Fibroblast of lung (primary cell): ENCODE results near the gene KCTD3. TPM values are rescaled to one million over a fixed set of nuclear protein-coding genes. Genes with fewer than 3 reads are reported as not detected.
A peak's percentile ranks its signal among the peaks of the same experiment; 100 is the strongest.

Experiments
- DNase-seq, 2 donors: peaks; one replicate each; pipeline versions ENCODE4 v3.0.0 to v3.0.0-alpha.2; 2010; ENCODE audit warnings: low read depth in 2 of 2
- H2AFZ ChIP-seq: 2 replicates; pipeline ENCODE4 v1.5.1; 2012; ENCODE audit warnings: low read length, control low read depth, inconsistent platforms
- H3K27ac ChIP-seq: 2 replicates; pipeline ENCODE4 v1.5.1; 2011; ENCODE audit warnings: low read length, control low read depth; ENCODE audit not compliant: insufficient read depth
- H3K27me3 ChIP-seq: 2 replicates; pipeline ENCODE4 v1.5.1; 2011; ENCODE audit warnings: mild to moderate bottlenecking, low read length; ENCODE audit not compliant: control insufficient read depth, insufficient read depth
- H3K36me3 ChIP-seq: 2 replicates; pipeline ENCODE4 v1.5.1; 2011; ENCODE audit warnings: low read length; ENCODE audit not compliant: control insufficient read depth, insufficient read depth
- H3K4me1 ChIP-seq: 2 replicates; pipeline ENCODE4 v1.5.1; 2011; ENCODE audit warnings: low read length; ENCODE audit not compliant: control insufficient read depth, insufficient read depth; ENCODE audit errors: extremely low read depth
- H3K4me2 ChIP-seq: 2 replicates; pipeline ENCODE4 v1.5.1; 2011; ENCODE audit warnings: low read length, control low read depth; ENCODE audit not compliant: insufficient read depth; ENCODE audit errors: extremely low read depth
- H3K4me3 ChIP-seq, 4 experiments: fragments of 200-600 bp in 1 of 4; sonication (generic) in 1 of 4; replicated peaks in 1 of 4; 2 replicates each; pipeline ENCODE4 v1.5.1; 2011 to 2016; ENCODE audit warnings: low read length in 4 of 4, low read depth in 3 of 4, mild to moderate bottlenecking in 3 of 4, control low read depth in 2 of 4, inconsistent platforms in 1 of 4, mixed read lengths in 1 of 4; ENCODE audit not compliant: insufficient read depth in 1 of 4; ENCODE audit errors: control extremely low read depth in 1 of 4
- H3K79me2 ChIP-seq: 2 replicates; pipeline ENCODE4 v1.5.1; 2012; ENCODE audit warnings: mild to moderate bottlenecking, low read length, inconsistent platforms; ENCODE audit not compliant: control insufficient read depth, insufficient read depth
- H3K9ac ChIP-seq: 2 replicates; pipeline ENCODE4 v1.5.1; 2011; ENCODE audit warnings: mild to moderate bottlenecking, low read length, control low read depth; ENCODE audit not compliant: insufficient read depth
- H3K9me3 ChIP-seq: 2 replicates; pipeline ENCODE4 v1.5.1; 2012; ENCODE audit warnings: low read depth, low read length; ENCODE audit not compliant: control insufficient read depth, insufficient read depth
- H4K20me1 ChIP-seq: 2 replicates; pipeline ENCODE4 v1.5.1; 2011; ENCODE audit warnings: low read length; ENCODE audit not compliant: control insufficient read depth, insufficient read depth; ENCODE audit errors: extremely low read depth
- CTCF ChIP-seq, 2 donors: IDR thresholded peaks in 1 of 2; conservative IDR thresholded peaks in 1 of 2; 1 replicate in 1 of 2; 2 replicates in 1 of 2; pipeline ENCODE4 v1.5.1; 2011 to 2012; ENCODE audit warnings: low read length in 2 of 2, control low read depth in 1 of 2, inconsistent platforms in 1 of 2, low read depth in 1 of 2, mild to moderate bottlenecking in 1 of 2
- EZH2 ChIP-seq: IDR thresholded peaks from 2 replicates; pipeline ENCODE4 v1.5.1; 2012; ENCODE audit warnings: low read length, control low read depth, mild to moderate bottlenecking; ENCODE audit errors: missing control alignments
- polyA plus RNA-seq, 2 donors: library from polyadenylated mRNA; depleted of rRNA in 1 of 2; stranded (reverse) in 1 of 2; unstranded in 1 of 2; fragments of >200 nt; gene quantifications; 2 replicates each; pipeline ENCODE4 v1.2.1, GENCODE V29; 2011 to 2012; ENCODE audit warnings: missing spikeins in 1 of 2
- total RNA-seq: library from RNA; depleted of rRNA; stranded (reverse); fragments of >200 nt; gene quantifications from 2 replicates; pipeline ENCODE4 v1.2.1, GENCODE V29; 2014

KCTD3 gene
- total and polyA plus RNA-seq, 2 donors (not counting 1 experiment from before 2014, with no cell fraction given) = 65.5 to 76.0 TPM

GRCh38 chr1:215612391-215612790 lies 45.3 kb downstream of the KCTD3 start:
- no peaks in the 10 kb centered on the region for H3K9me3 ChIP-seq
- no peak for TF ChIP-seq CTCF (conservative IDR thresholded peaks at IDR 0.05 in 1 of 2, IDR thresholded peaks at IDR 0.05 in 1 of 2; ENCODE audit: low read depth in 1 of 2, low read length in 2 of 2)
- TF ChIP-seq EZH2 = no peak
- no peak overlapping the region for H3K4me2 ChIP-seq
- no peak overlapping the region for H3K9ac ChIP-seq
- H3K27me3 ChIP-seq = no peaks in the 10 kb centered on the region
- no peak overlapping the region for H3K4me3 ChIP-seq
- no peaks in the 10 kb centered on the region for H4K20me1 ChIP-seq
- no peak overlapping the region for H3K27ac ChIP-seq
- peaks cover 2% of the 10 kb centered on the region for H3K36me3 ChIP-seq
- H3K79me2 ChIP-seq = peaks cover 3% of the 10 kb centered on the region
- DNase-seq = no peak
- H2AFZ ChIP-seq = no peak overlapping the region
- no peaks in the 10 kb centered on the region for H3K4me1 ChIP-seq

DNA sequence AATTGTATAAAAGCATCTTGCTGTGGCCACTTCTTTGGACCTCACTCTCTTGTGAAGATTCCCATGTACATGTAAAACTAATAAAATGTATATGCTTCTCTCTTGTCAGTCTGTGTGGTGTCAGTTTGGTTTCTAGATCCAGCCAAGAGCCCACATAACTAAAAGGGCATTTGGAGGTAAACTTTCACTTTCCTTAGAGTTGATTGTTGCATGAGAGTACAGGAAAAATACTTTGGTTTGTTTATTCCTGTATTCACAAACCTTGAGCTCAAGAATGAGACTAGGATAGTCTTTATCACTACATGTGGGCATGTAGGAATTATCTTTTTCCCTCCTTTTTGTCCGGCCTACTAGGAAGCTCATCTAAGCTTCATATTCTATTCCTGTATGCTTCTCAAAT lies 50.9 kb downstream of the KCTD3 start:
- no peak overlapping the region for H3K4me3 ChIP-seq
- H3K4me2 ChIP-seq = no peak overlapping the region
- TF ChIP-seq CTCF (conservative IDR thresholded peaks at IDR 0.05 in 1 of 2, IDR thresholded peaks at IDR 0.05 in 1 of 2; ENCODE audit: low read depth in 1 of 2, low read length in 2 of 2) (no peak), EZH2 (no peak)
- no peak overlapping the region for H3K9ac ChIP-seq
- H3K4me1 ChIP-seq = no peaks in the 10 kb centered on the region
- H3K36me3 ChIP-seq = peaks cover 7% of the 10 kb centered on the region
- H2AFZ ChIP-seq = no peak overlapping the region
- H3K79me2 ChIP-seq = peaks cover 3% of the 10 kb centered on the region
- no peaks in the 10 kb centered on the region for H4K20me1 ChIP-seq
- H3K27ac ChIP-seq = no peak overlapping the region
- no peak for DNase-seq
- H3K27me3 ChIP-seq = no peaks in the 10 kb centered on the region
- H3K9me3 ChIP-seq = no peaks in the 10 kb centered on the region

GRCh38 chr1:215623162-215623561 lies 56.1 kb downstream of the KCTD3 start:
- no peak for TF ChIP-seq CTCF (conservative IDR thresholded peaks at IDR 0.05 in 1 of 2, IDR thresholded peaks at IDR 0.05 in 1 of 2; ENCODE audit: low read depth in 1 of 2, low read length in 2 of 2)
- no peak for TF ChIP-seq EZH2
- Histone ChIP-seq H4K20me1 (no peaks in the 10 kb centered on the region), H3K27ac (no peak overlapping the region), H3K4me3 (no peak overlapping the region), H2AFZ (no peak overlapping the region), H3K79me2 (no peaks in the 10 kb centered on the region), H3K36me3 (peaks cover 4% of the 10 kb centered on the region), H3K9ac (no peak overlapping the region), H3K4me2 (no peak overlapping the region), H3K27me3 (no peaks in the 10 kb centered on the region), H3K9me3 (no peaks in the 10 kb centered on the region), H3K4me1 (no peaks in the 10 kb centered on the region)
- peak in 1 of 2 donors; percentile 45 for DNase-seq
